ENCODE data around the gene COL4A1. TPM values are rescaled to one million over a fixed set of nuclear protein-coding genes. Genes with fewer than 3 reads are reported as not detected.

COL4A1 gene
- total RNA-seq, 4 donors from 2014 or later, result 989 to 1,633 (median 1,298) TPM

DNA sequence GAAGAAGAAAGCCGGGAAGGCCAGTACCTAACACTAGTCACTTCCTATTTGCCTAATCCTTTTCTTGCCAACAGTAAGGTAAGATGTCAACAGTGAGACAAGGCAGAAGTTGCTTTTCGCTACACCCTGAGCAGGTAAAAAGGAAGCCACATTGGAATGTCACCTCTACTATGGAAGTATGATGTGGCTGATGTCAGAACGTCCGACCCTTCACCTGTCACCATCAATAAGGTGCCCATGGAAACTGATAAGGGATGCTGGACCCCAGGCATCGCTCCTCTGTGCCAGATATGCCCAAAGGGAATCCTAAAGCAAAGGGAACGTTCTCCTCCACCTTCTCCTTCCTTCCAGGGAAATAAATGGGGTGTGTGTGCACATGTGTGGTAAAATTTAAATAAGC lies 34.3 kb downstream of the COL4A1 start:
- TF ChIP-seq, protein P1, sequence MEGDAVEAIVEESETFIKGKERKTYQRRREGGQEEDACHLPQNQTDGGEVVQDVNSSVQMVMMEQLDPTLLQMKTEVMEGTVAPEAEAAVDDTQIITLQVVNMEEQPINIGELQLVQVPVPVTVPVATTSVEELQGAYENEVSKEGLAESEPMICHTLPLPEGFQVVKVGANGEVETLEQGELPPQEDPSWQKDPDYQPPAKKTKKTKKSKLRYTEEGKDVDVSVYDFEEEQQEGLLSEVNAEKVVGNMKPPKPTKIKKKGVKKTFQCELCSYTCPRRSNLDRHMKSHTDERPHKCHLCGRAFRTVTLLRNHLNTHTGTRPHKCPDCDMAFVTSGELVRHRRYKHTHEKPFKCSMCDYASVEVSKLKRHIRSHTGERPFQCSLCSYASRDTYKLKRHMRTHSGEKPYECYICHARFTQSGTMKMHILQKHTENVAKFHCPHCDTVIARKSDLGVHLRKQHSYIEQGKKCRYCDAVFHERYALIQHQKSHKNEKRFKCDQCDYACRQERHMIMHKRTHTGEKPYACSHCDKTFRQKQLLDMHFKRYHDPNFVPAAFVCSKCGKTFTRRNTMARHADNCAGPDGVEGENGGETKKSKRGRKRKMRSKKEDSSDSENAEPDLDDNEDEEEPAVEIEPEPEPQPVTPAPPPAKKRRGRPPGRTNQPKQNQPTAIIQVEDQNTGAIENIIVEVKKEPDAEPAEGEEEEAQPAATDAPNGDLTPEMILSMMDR (IDR thresholded peaks at IDR 0.05; ENCODE audit: low read depth), result no peak

DNA sequence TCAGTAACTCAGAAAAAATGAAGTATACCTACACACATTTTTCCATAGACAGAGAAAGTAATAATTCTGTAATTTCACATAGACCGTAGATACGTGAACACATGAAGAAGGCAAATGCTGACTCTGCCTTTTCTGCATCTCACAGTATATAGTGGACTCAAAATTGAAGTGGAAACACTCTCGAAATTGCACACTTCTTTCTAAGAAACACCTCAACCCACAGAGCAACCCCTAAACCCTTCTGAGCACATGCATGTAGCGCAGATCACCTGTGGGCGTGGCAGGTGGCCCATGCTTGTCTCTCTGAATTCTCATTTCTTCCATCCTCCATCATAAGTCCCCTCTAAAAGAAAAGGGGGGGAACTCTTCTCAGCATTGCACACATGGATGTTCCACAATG lies 34.7 kb downstream of the COL4A1 start:
- TF ChIP-seq, protein P1 (IDR thresholded peaks at IDR 0.05; ENCODE audit: low read depth), result no peak

DNA sequence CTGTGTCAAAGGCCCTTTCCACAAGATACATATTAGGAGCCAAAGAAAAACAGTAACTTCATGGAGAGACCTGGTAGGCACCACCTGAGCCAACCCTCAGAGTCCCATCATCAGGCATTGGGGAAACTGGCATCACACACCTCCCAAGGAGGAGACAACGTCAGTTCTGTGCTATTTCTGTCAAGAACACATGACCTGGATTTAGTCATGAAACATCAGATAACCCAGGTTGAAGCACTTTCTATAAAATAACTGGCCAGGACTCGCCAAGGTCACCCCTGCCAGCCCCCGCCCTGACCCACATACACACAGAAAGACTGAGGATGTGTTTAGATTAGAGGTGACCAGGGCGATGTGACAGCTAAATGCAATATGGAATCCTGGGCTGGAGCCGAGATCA lies 35.6 kb downstream of the COL4A1 start:
- TF ChIP-seq, protein P1 (IDR thresholded peaks at IDR 0.05; ENCODE audit: low read depth), result no peak

DNA sequence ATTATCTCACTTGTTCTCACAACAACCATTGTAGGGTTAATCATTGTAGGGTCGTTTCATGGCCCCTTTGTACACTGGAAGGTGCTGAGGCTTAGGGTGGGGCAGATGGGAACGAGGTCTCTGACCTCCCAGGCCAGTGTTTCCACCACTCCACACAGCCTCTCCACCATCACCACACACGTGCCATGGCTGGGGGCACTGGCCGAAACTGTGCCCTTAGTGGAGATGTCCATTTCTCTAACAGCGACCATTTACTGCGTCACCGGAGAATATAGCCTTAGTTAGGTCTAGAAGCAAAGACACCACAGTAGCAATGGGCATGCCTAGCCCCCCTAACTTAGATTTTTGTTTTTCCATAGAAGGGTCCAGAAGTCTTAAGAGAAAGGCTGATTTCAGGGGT lies 36.5 kb downstream of the COL4A1 start:
- TF ChIP-seq, protein P1 (IDR thresholded peaks at IDR 0.05; ENCODE audit: low read depth), result no peak

DNA sequence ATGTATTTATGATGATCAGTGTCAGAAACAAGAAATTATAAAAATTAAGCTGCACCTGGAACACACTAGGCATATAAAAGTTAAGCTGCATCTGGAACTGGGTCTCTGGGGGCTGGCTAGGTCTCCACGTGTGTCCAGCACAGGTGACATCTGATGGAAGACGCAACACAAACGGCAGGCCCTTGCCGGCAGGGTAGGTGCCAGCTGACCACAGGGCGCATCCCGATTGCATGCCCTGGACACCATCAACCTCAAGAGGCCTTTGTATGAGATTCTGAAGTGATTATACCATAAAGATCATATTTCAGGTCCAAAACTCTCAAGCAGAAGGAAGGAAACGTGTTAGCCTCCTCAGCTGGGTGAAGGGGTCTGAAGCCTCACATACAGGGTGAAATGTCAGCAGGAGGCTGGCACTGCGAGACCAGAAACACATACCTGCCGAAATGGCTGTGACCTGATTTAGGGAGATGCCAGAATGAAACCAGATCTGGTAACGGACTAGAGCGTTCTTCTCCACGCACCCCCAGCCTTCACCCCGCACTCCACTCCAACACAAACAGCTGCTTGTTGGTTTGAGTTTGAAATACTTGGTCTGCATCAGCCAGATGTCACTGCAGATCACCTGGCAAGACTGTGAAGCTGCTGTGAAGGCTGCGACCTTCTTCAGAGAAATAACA lies 37.3 kb downstream of the COL4A1 start:
- TF ChIP-seq, protein P1 (IDR thresholded peaks at IDR 0.05; ENCODE audit: low read depth), result no peak

DNA sequence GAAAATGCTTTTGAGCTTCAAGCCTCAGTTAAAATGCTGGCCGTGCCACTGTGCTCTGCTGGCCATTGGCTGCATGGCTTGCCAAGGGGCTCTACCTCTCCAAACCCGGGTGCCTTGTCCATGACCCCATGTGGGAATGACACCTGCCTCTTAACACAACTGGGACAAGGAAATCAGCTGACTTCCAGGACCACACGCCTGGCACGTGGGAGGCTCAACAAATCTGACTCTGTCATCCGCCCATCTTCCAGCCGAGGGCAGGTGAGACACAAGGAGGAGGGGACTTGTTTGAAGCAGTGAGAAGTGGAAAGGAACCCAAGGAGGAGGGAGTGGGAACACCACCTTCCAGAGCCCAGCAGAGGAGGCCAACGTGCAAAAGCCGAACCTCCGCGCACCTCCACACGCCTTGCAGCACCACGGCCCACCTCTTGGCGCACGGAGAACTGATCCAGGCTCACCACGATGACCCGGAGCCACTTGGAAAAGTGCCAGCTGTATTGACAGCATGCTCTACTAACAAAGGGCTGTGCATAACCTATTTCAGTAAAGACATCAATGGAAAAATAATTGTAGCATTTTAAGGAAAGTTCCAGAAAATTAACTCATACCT lies 38.3 kb downstream of the COL4A1 start:
- TF ChIP-seq, protein P1 (IDR thresholded peaks at IDR 0.05; ENCODE audit: low read depth), result no peak

DNA sequence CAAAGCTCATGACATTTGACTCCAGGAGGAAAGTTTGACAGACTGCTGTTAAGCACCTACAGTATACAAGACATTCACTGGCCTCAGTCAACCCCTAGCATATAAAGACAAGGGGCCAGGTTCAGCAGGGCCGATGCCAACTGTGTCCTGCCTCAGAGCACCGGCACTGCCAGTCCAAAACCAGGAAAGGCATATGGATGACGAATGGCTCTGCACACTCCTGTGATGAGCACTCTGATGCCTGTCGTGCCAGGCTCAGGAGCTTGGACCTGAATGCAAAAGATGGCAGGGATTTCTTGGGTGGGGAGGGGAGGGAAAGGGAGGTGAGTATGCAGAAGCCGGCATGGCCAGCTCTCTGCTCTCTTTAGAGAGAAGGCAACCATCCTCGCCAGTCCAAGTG lies 38.9 kb downstream of the COL4A1 start:
- TF ChIP-seq, protein P1 (IDR thresholded peaks at IDR 0.05; ENCODE audit: low read depth), result no peak

Measured in subcutaneous adipose tissue (tissue), 4 donors.